Smooth muscle cell (in vitro differentiated cells): ENCODE measurements around the gene TMEM131. TPM values are rescaled to one million over a fixed set of nuclear protein-coding genes. Genes with fewer than 3 reads are reported as not detected.
"Not testable (repeated sequence)": the region's sequence is repeated elsewhere in the genome, so short reads cannot be mapped to it uniquely, and the experiment has no call there.

Source experiments
- DNase-seq: peaks from one replicate; lab custom pipeline; 2025; ENCODE audit not compliant: unreplicated experiment; lab: John Stamatoyannopoulos, UW
- H2AFZ ChIP-seq: fragments of 200-600 bp; sonication (generic); 2 replicates; pipeline ENCODE4 v1.6.0; 2016; ENCODE audit warnings: antibody characterized with exemption, low read depth, mild to moderate bottlenecking
- H3F3A ChIP-seq: fragments of 200-600 bp; sonication (generic); 2 replicates; pipeline ENCODE4 v1.6.0; 2017; ENCODE audit warnings: antibody characterized with exemption, low read depth
- H3K27ac ChIP-seq: fragments of 200-600 bp; sonication (generic); 2 replicates; pipeline ENCODE4 v1.5.1; 2016; ENCODE audit warnings: low read depth, mild to moderate bottlenecking
- H3K27me3 ChIP-seq: fragments of 200-600 bp; sonication (generic); 2 replicates; pipeline ENCODE4 v1.6.1; 2016; ENCODE audit warnings: low read depth, mild to moderate bottlenecking
- H3K36me3 ChIP-seq: fragments of 200-600 bp; sonication (generic); 2 replicates; pipeline ENCODE4 v1.5.1; 2016; ENCODE audit warnings: low read depth
- H3K4me1 ChIP-seq: fragments of 200-600 bp; sonication (generic); 2 replicates; pipeline ENCODE4 v1.5.1; 2016; ENCODE audit warnings: low read depth
- H3K4me2 ChIP-seq: fragments of 200-600 bp; sonication (generic); 2 replicates; pipeline ENCODE4 v1.6.0; 2016; ENCODE audit warnings: mild to moderate bottlenecking
- H3K4me3 ChIP-seq: fragments of 200-600 bp; sonication (generic); 2 replicates; pipeline ENCODE4 v1.5.1; 2016; ENCODE audit warnings: mild to moderate bottlenecking
- H3K79me2 ChIP-seq: fragments of 200-600 bp; sonication (generic); 2 replicates; pipeline ENCODE4 v1.6.0; 2016; ENCODE audit warnings: low read depth, mild to moderate bottlenecking
- H3K9ac ChIP-seq: fragments of 200-600 bp; sonication (generic); 2 replicates; pipeline ENCODE4 v1.6.0; 2016; ENCODE audit warnings: low read depth
- H3K9me3 ChIP-seq: fragments of 200-600 bp; sonication (generic); replicated peaks from 2 replicates; pipeline ENCODE4 v1.5.1; 2016; ENCODE audit warnings: low read depth
- H4K20me1 ChIP-seq: fragments of 200-600 bp; sonication (generic); 2 replicates; pipeline ENCODE4 v1.6.0; 2016; ENCODE audit warnings: low read depth
- CTCF ChIP-seq: fragments of 200-600 bp; sonication (generic); IDR thresholded peaks from 2 replicates; pipeline ENCODE4 v1.5.1; 2017; ENCODE audit warnings: borderline replicate concordance, mild to moderate bottlenecking, antibody characterized with exemption; ENCODE audit not compliant: insufficient read depth, poor library complexity, severe bottlenecking
- WGBS: methylation state at CpG from one replicate; pipeline ENCODE4 v1.1.7; 2016; ENCODE audit warnings: low lambda C conversion rate; 5-methylcytosine and 5-hydroxymethylcytosine counted together
- polyA plus RNA-seq: library from polyadenylated mRNA; unstranded; fragments of >200 nt; fragmentation: Nextera tagmentation; extraction: Ambion mirVana; gene quantifications from 2 replicates; pipeline ENCODE4 v1.2.1, GENCODE V29; 2016
- total RNA-seq: library from RNA; depleted of rRNA; stranded (reverse); fragments of >200 nt; gene quantifications from 2 replicates; pipeline ENCODE4 v1.2.3, GENCODE V29; 2014

Gene TMEM131
- total and polyA plus RNA-seq, 2 experiments from 2014 or later, result 16.7 to 32.3 TPM

GRCh38 chr2:97919858-97920257, 75.9 kb downstream of the TMEM131 start:
- Histone ChIP-seq H3K79me2 (peaks cover 55% of the 10 kb centered on the region), H3K36me3 (no peaks in the 10 kb centered on the region)
- 95% methylated on average over 3 of the region's 3 CpGs for whole genome bisulfite sequencing

GRCh38 chr2:97918818-97919217, 76.9 kb downstream of the TMEM131 start:
- Histone ChIP-seq H3K9ac (no peak overlapping the region), H3F3A (no peaks in the 10 kb centered on the region), H3K4me1 (no peaks in the 10 kb centered on the region), H2AFZ (no peak overlapping the region), H4K20me1 (peaks cover 95% of the 10 kb centered on the region), H3K9me3 (no peaks in the 10 kb centered on the region), H3K27me3 (no peaks in the 10 kb centered on the region), H3K4me2 (no peak overlapping the region), H3K79me2 (peaks cover 64% of the 10 kb centered on the region), H3K36me3 (no peaks in the 10 kb centered on the region), H3K27ac (no peak overlapping the region), H3K4me3 (no peak overlapping the region)
- DNase-seq, result no peak
- 91% methylated on average over 4 of the region's 4 CpGs for WGBS
- TF ChIP-seq CTCF, result no peak

More at GRCh38 chr2:97919858-97920257, 75.9 kb downstream of the TMEM131 start:
- Histone ChIP-seq H3K4me1 (no peaks in the 10 kb centered on the region), H3K4me2 (no peak overlapping the region), H3K27me3 (no peaks in the 10 kb centered on the region), H3K9ac (no peak overlapping the region), H2AFZ (no peak overlapping the region), H4K20me1 (peaks cover 89% of the 10 kb centered on the region), H3K4me3 (no peak overlapping the region), H3K27ac (no peak overlapping the region), H3K9me3 (no peaks in the 10 kb centered on the region), H3F3A (no peaks in the 10 kb centered on the region)
- no peak for TF ChIP-seq CTCF
- DNase-seq, result no peak

GRCh38 chr2:97917668-97918067, 78.1 kb downstream of the TMEM131 start:
- not testable (repeated sequence) for H3K9me3 ChIP-seq, H3F3A ChIP-seq, H3K4me1 ChIP-seq, H3K27ac ChIP-seq, H2AFZ ChIP-seq, H3K36me3 ChIP-seq, DNase-seq, H3K4me2 ChIP-seq, H3K9ac ChIP-seq, H3K4me3 ChIP-seq, H3K27me3 ChIP-seq
- over 99% methylated on average over 7 of the region's 7 CpGs for WGBS
- peaks cover 95% of the 10 kb centered on the region for H4K20me1 ChIP-seq
- peaks cover 71% of the 10 kb centered on the region for H3K79me2 ChIP-seq

GRCh38 chr2:97914691-97915213, 81.0 kb downstream of the TMEM131 start:
- no peaks in the 10 kb centered on the region for H3F3A ChIP-seq
- 91% methylated on average over 5 of the region's 5 CpGs for WGBS
- peaks cover 11% of the 10 kb centered on the region for H3K36me3 ChIP-seq
- no peaks in the 10 kb centered on the region for H3K27me3 ChIP-seq
- no peak overlapping the region for H2AFZ ChIP-seq
- no peak for DNase-seq
- TF ChIP-seq CTCF, result no peak
- H3K9me3 ChIP-seq, result no peaks in the 10 kb centered on the region
- no peak overlapping the region for H3K4me2 ChIP-seq
- H3K4me3 ChIP-seq, result no peak overlapping the region
- no peak overlapping the region for H3K27ac ChIP-seq
- H3K4me1 ChIP-seq, result no peaks in the 10 kb centered on the region
- H4K20me1 ChIP-seq, result peaks cover 91% of the 10 kb centered on the region
- H3K9ac ChIP-seq, result no peak overlapping the region
- H3K79me2 ChIP-seq, result peaks cover 83% of the 10 kb centered on the region
